Tibial nerve (tissue), 4 donors: ENCODE measurements around the gene TSHZ2. TPM values are rescaled to one million over a fixed set of nuclear protein-coding genes. Genes with fewer than 3 reads are reported as not detected.

ENCODE experiments used
- DNase-seq, 2 donors: peaks; one replicate each; pipeline ENCODE4 v3.0.0-alpha.2; 2019; ENCODE audit warnings: low spot score in 2 of 2
- H3K27ac ChIP-seq, 4 donors: fragments of 200-600 bp; sonication (generic) in 3 of 4; one replicate each; pipeline ENCODE4 v1.5.1; 2017 to 2019; ENCODE audit warnings: mild to moderate bottlenecking in 1 of 4
- H3K27me3 ChIP-seq, 2 donors: fragments of 200-600 bp; sonication (generic) in 1 of 2; one replicate each; pipeline versions ENCODE4 v1.5.1 to v1.6.0; 2017 to 2019
- H3K36me3 ChIP-seq, 3 donors: fragments of 200-600 bp; sonication (generic); one replicate each; pipeline ENCODE4 v1.5.1; 2018 to 2019
- H3K4me1 ChIP-seq, 4 donors: fragments of 200-600 bp; sonication (generic) in 3 of 4; one replicate each; pipeline ENCODE4 v1.5.1; 2017 to 2019
- H3K4me3 ChIP-seq, 4 donors: fragments of 200-600 bp; sonication (generic) in 3 of 4; one replicate each; pipeline ENCODE4 v1.5.1; 2017 to 2019; ENCODE audit warnings: mild to moderate bottlenecking in 1 of 4, moderate library complexity in 1 of 4
- H3K9me3 ChIP-seq, 4 donors: fragments of 200-600 bp; sonication (generic) in 3 of 4; one replicate each; pipeline ENCODE4 v1.5.1; 2017 to 2019
- EP300 ChIP-seq, 2 donors: sonication (generic); formaldehyde crosslinking; IDR thresholded peaks; one replicate each; pipeline ENCODE4 v1.6.1; 2017; ENCODE audit warnings: antibody characterized with exemption in 2 of 2, mild to moderate bottlenecking in 1 of 2
- POLR2A ChIP-seq, 2 donors: fragments of 450-650 bp; IDR thresholded peaks; one replicate each; pipeline ENCODE4 v1.6.1; 2017; ENCODE audit warnings: antibody characterized with exemption in 2 of 2, mild to moderate bottlenecking in 2 of 2, moderate library complexity in 2 of 2
- WGBS, 2 donors: methylation state at CpG; one replicate each; pipeline ENCODE4 v1.1.5; 2018; 5-methylcytosine and 5-hydroxymethylcytosine counted together
- total RNA-seq, 4 donors: library from RNA; depleted of rRNA; stranded (reverse); fragments of >200 nt; gene quantifications; one replicate each; pipeline ENCODE4 v1.1.0, GENCODE V29; 2016
- TF ChIP-seq, protein P1 (sequence below), 5 experiments: fragments of 200-600 bp in 3 of 5; fragments of 450-650 bp in 2 of 5; sonication (generic) in 3 of 5; IDR thresholded peaks; one replicate each; pipeline ENCODE4 v1.5.1; 2016 to 2019; ENCODE audit warnings: antibody characterized with exemption in 5 of 5, mild to moderate bottlenecking in 3 of 5, moderate library complexity in 2 of 5

Gene TSHZ2
- total RNA-seq, 4 donors from 2014 or later = 20.9 to 33.7 (median 25.1) TPM

DNA sequence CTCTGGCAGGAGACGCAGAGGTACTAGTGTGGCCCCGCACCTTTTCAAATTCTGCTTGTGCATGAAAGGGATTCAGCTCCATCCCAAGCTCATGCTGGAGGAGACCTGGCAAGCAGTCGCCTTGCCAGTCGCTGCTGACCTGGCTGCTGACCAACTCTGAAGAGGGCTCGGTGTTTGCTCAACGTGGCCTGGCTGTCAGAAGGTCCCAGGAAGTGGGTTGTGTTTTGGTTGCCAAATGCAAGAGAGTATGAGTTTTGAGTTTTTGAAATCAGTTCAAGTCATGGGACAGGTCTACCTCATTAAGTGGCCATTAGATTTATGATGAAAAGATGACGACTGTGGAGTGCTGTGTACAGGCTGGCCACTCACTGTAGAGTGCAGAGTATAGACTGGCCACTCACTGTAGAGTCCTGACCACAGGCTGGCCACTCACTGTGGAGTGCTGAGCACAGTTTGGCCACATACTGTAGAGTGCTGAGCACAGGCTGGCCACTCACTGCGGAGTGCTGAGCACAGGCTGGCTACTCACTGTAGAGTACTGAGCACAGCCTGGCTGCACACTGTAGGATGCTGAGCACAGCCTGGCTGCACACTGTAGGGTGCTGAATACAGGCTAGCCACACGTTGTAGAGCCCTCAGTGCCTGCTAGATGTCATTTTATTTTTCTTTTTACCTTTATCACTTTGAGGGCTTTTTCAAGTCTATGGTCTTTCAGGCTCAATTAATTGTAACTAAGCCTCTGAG is 427.6 kb downstream of the TSHZ2 start:
- no peak for TF ChIP-seq EP300 (IDR thresholded peaks at IDR 0.05)
- no peak for TF ChIP-seq POLR2A (IDR thresholded peaks at IDR 0.05)
- TF ChIP-seq, protein P1, sequence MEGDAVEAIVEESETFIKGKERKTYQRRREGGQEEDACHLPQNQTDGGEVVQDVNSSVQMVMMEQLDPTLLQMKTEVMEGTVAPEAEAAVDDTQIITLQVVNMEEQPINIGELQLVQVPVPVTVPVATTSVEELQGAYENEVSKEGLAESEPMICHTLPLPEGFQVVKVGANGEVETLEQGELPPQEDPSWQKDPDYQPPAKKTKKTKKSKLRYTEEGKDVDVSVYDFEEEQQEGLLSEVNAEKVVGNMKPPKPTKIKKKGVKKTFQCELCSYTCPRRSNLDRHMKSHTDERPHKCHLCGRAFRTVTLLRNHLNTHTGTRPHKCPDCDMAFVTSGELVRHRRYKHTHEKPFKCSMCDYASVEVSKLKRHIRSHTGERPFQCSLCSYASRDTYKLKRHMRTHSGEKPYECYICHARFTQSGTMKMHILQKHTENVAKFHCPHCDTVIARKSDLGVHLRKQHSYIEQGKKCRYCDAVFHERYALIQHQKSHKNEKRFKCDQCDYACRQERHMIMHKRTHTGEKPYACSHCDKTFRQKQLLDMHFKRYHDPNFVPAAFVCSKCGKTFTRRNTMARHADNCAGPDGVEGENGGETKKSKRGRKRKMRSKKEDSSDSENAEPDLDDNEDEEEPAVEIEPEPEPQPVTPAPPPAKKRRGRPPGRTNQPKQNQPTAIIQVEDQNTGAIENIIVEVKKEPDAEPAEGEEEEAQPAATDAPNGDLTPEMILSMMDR (IDR thresholded peaks at IDR 0.05) = no peak
- WGBS, 2 donors = 73 to 77% methylated on average over 8 to 9 of the region's 9 CpGs
- no peak for DNase-seq

GRCh38 chr20:53402233-53403005 is 430.3 kb downstream of the TSHZ2 start:
- Histone ChIP-seq H3K27ac (no peak overlapping the region), H3K4me1 (no peaks in the 10 kb centered on the region), H3K36me3 (no peaks in the 10 kb centered on the region), H3K9me3 (peaks cover 0 to 34% (median 0%) of the 10 kb centered on the region in 4 donors), H3K27me3 (no peaks in the 10 kb centered on the region), H3K4me3 (no peak overlapping the region)
- TF ChIP-seq POLR2A (IDR thresholded peaks at IDR 0.05) = no peak
- TF ChIP-seq, protein P1 (IDR thresholded peaks at IDR 0.05) = no peak
- no peak for TF ChIP-seq EP300 (IDR thresholded peaks at IDR 0.05)
- 80 to 90% methylated on average over 4 of the region's 4 CpGs for WGBS, 2 donors
- no peak for DNase-seq

More for the DNA sequence above, 427.6 kb downstream of the TSHZ2 start:
- H3K36me3 ChIP-seq = no peaks in the 10 kb centered on the region
- peaks cover 0 to 34% (median 0%) of the 10 kb centered on the region in 4 donors for H3K9me3 ChIP-seq
- no peaks in the 10 kb centered on the region for H3K27me3 ChIP-seq
- H3K4me3 ChIP-seq = no peak overlapping the region
- no peaks in the 10 kb centered on the region for H3K4me1 ChIP-seq
- H3K27ac ChIP-seq = no peak overlapping the region

DNA sequence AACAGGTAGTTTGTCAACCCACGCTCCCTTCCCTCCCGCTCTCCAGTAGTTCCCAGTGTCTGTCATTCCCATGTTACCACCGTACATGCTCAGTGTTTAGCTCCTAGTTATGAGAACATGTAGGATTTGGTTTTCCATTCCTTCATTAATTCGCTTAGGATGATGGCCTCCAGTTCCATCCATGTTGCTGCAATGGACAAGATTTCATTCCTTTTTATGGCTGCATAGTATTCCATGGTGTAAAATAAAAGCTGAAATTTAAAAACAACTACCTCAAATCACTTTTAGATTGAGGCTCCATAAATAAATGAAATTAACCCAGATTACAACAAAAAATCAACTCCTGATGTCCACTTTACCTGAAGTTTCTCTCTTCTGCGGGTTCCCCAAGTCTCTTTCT is 430.9 kb downstream of the TSHZ2 start:
- Histone ChIP-seq H3K4me3 (no peak overlapping the region), H3K36me3 (no peaks in the 10 kb centered on the region), H3K27ac (no peak overlapping the region), H3K9me3 (peaks cover 0 to 34% (median 0%) of the 10 kb centered on the region in 4 donors), H3K27me3 (no peaks in the 10 kb centered on the region), H3K4me1 (no peaks in the 10 kb centered on the region)
- 96% methylated on average over 5 of the region's 5 CpGs for WGBS, 2 donors
- no peak for TF ChIP-seq POLR2A (IDR thresholded peaks at IDR 0.05)
- TF ChIP-seq EP300 (IDR thresholded peaks at IDR 0.05) = no peak
- TF ChIP-seq, protein P1 (IDR thresholded peaks at IDR 0.05) = no peak
- no peak for DNase-seq

DNA sequence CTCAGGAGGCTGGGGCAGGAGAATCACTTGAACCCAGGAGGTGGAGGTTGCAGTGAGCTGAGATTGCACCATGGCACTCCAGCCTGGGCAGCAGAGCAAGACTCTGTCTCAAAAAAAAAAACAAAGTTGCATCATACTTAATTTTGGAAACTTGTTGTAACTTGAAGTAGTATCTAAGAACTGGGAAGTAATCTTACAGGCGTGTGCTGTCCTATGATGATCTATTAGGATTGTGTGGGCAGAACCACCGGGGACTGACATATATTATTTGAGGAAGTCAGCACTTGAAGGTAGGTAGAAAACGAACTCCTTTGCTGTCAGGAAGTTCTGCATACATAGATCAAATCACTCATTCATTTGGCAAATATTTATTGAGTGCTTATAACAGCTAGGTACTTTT is 433.0 kb downstream of the TSHZ2 start:
- no peak overlapping the region for H3K4me3 ChIP-seq
- TF ChIP-seq, protein P1 (IDR thresholded peaks at IDR 0.05) = no peak
- TF ChIP-seq POLR2A (IDR thresholded peaks at IDR 0.05) (no peak), EP300 (IDR thresholded peaks at IDR 0.05) (no peak)
- H3K27me3 ChIP-seq = no peaks in the 10 kb centered on the region
- DNase-seq = no peak
- no peak overlapping the region for H3K27ac ChIP-seq
- H3K36me3 ChIP-seq = no peaks in the 10 kb centered on the region
- no peaks in the 10 kb centered on the region for H3K4me1 ChIP-seq
- 77 to 79% methylated on average over 3 of the region's 3 CpGs for WGBS, 2 donors
- H3K9me3 ChIP-seq = peaks cover 0 to 28% (median 0%) of the 10 kb centered on the region in 4 donors

DNA sequence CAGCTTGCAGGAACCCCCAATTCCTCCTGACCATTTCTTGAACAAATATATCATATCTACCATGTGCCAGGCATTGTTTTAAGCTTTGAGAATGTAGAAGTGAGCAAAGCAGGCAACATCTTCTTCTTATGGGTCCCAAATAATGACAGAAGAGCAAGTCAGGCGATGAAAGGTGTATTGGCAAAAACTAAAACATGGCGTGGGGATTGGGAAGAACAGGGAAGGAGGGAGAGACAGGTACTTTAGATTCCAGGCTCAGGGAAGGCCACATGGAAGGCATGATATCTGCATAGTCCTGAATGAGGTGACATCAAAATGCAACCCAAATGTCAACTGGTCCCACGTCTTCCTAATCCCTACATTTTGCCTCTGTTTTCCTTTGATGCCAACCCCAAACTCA is 434.4 kb downstream of the TSHZ2 start:
- H3K4me3 ChIP-seq = no peak overlapping the region
- H3K36me3 ChIP-seq = no peaks in the 10 kb centered on the region
- H3K4me1 ChIP-seq = no peaks in the 10 kb centered on the region
- no peak overlapping the region for H3K27ac ChIP-seq
- DNase-seq = no peak
- H3K27me3 ChIP-seq = no peaks in the 10 kb centered on the region
- peaks cover 0 to 14% (median 0%) of the 10 kb centered on the region in 4 donors for H3K9me3 ChIP-seq
- TF ChIP-seq POLR2A (IDR thresholded peaks at IDR 0.05) (no peak), EP300 (IDR thresholded peaks at IDR 0.05) (no peak)
- TF ChIP-seq, protein P1 (IDR thresholded peaks at IDR 0.05) = no peak
- 77 to 85% methylated on average over 3 of the region's 3 CpGs for WGBS, 2 donors
